Upper lobe of right lung (tissue), 1 donor: ENCODE measurements around the gene LHB. TPM values are rescaled to one million over a fixed set of nuclear protein-coding genes. Genes with fewer than 3 reads are reported as not detected.

Experiments
- ATAC-seq: fragments of 200-7000 bp; cut with Tn5 transposase; one replicate; pipeline ENCODE4 v1.9.1; 2020; ENCODE audit warnings: mild to moderate bottlenecking, moderate library complexity
- DNase-seq: peaks from one replicate; pipeline ENCODE4 v3.0.0-alpha.2; 2020
- H3K27ac ChIP-seq: fragments of 200-600 bp; one replicate; pipeline ENCODE4 v1.8.0; 2022
- H3K27me3 ChIP-seq: fragments of 200-600 bp; one replicate; pipeline ENCODE4 v1.8.0; 2022; ENCODE audit warnings: mild to moderate bottlenecking
- H3K36me3 ChIP-seq: fragments of 200-600 bp; one replicate; pipeline ENCODE4 v1.8.0; 2022
- H3K4me1 ChIP-seq: fragments of 200-600 bp; one replicate; pipeline ENCODE4 v1.8.0; 2022
- H3K4me3 ChIP-seq: fragments of 200-600 bp; one replicate; pipeline ENCODE4 v1.8.0; 2022; ENCODE audit warnings: mild to moderate bottlenecking
- H3K9me3 ChIP-seq: fragments of 200-600 bp; one replicate; pipeline ENCODE4 v1.8.0; 2022
- intact Hi-C: fragments of 100-400 bp; cut with DNase I; formaldehyde crosslinking; loops from one replicate; pipeline ENCODE4 v1.11.0; 2022
- total RNA-seq: library from RNA; stranded (reverse); fragmentation: NEBNext Ultra II Directional; extraction: Animal tissue kit (Norgen Biotek cat#: 25700); gene quantifications from one replicate; pipeline ENCODE4 v1.2.1, GENCODE V29; 2021
- TF ChIP-seq, protein P1 (sequence below): fragments of 200-600 bp; IDR thresholded peaks from one replicate; pipeline ENCODE4 v1.8.0; 2022; ENCODE audit warnings: antibody characterized with exemption
- donor health status: DM: no; HTN: yes; CAD: no; lungs with severe emphysema.

LHB gene
- total RNA-seq, 1 donor from 2014 or later: not detected

DNA sequence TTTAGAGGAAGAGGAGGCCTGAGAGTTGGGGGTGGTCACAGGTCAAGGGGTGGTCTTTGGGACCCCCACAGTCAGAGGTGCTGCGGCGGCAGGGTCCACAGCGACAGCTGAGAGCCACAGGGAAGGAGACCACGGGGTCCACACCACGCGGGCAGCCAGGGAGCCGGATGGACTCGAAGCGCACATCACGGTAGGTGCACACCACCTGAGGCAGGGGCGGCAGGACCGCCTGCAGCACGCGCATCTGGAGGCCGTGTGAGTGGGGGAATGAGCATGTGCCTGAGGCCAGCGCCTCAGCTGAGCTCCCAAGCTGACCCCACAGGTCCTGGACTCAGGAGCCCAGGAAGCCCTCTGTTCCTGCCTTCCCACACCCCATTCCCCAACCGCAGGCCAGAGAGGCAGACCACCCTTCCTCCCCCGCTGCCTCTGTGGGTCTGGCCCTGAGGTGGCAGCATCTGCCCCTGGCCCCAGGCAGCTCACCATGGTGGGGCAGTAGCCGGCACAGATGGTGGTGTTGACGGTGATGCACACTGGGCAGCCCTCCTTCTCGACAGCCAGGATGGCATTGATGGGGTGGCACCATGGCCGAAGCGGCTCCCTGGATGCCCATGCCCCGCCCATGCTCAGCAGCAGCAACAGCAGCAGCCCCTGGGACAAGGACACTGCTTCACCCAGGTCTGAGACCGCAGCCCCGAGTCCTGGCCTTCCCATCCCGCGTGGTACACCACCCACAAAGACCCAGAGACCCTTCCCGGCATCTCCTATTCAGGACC lies 638 bp downstream of the LHB start:
- H3K27ac ChIP-seq: no peak overlapping the region
- H3K27me3 ChIP-seq: no peaks in the 10 kb centered on the region
- no peak for DNase-seq
- H3K9me3 ChIP-seq: no peaks in the 10 kb centered on the region
- TF ChIP-seq, protein P1, sequence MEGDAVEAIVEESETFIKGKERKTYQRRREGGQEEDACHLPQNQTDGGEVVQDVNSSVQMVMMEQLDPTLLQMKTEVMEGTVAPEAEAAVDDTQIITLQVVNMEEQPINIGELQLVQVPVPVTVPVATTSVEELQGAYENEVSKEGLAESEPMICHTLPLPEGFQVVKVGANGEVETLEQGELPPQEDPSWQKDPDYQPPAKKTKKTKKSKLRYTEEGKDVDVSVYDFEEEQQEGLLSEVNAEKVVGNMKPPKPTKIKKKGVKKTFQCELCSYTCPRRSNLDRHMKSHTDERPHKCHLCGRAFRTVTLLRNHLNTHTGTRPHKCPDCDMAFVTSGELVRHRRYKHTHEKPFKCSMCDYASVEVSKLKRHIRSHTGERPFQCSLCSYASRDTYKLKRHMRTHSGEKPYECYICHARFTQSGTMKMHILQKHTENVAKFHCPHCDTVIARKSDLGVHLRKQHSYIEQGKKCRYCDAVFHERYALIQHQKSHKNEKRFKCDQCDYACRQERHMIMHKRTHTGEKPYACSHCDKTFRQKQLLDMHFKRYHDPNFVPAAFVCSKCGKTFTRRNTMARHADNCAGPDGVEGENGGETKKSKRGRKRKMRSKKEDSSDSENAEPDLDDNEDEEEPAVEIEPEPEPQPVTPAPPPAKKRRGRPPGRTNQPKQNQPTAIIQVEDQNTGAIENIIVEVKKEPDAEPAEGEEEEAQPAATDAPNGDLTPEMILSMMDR: no peak
- peaks cover 17% of the 10 kb centered on the region for H3K36me3 ChIP-seq
- H3K4me3 ChIP-seq: no peak overlapping the region
- intact Hi-C loops: no loop called here
- H3K4me1 ChIP-seq: peaks cover 26% of the 10 kb centered on the region
- ATAC-seq: no peak

DNA sequence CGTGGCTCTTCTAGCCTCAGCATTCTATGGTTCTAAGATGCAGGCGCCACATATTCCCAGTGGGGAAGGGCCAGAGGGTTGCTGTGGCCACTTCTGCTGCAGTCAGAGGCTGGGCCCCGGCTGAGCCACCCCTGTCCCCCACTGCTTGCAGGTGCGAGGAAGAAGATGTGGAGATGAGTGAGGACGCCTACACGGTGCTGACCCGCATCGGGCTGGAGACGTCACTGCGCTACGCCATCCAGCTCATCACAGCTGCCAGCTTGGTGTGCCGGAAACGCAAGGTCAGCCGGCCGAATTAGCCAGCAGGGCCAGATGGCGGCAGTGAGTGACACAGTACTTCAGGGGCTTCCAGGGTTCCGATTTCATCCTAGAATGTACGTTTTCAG lies 2.0 kb downstream of the LHB start:
- H3K27ac ChIP-seq: no peak overlapping the region
- no peaks in the 10 kb centered on the region for H3K27me3 ChIP-seq
- H3K4me3 ChIP-seq: no peak overlapping the region
- H3K9me3 ChIP-seq: no peaks in the 10 kb centered on the region
- intact Hi-C loops: no loop called here
- DNase-seq: no peak
- H3K4me1 ChIP-seq: peaks cover 26% of the 10 kb centered on the region
- TF ChIP-seq, protein P1: no peak
- ATAC-seq: no peak
- H3K36me3 ChIP-seq: peaks cover 28% of the 10 kb centered on the region

DNA sequence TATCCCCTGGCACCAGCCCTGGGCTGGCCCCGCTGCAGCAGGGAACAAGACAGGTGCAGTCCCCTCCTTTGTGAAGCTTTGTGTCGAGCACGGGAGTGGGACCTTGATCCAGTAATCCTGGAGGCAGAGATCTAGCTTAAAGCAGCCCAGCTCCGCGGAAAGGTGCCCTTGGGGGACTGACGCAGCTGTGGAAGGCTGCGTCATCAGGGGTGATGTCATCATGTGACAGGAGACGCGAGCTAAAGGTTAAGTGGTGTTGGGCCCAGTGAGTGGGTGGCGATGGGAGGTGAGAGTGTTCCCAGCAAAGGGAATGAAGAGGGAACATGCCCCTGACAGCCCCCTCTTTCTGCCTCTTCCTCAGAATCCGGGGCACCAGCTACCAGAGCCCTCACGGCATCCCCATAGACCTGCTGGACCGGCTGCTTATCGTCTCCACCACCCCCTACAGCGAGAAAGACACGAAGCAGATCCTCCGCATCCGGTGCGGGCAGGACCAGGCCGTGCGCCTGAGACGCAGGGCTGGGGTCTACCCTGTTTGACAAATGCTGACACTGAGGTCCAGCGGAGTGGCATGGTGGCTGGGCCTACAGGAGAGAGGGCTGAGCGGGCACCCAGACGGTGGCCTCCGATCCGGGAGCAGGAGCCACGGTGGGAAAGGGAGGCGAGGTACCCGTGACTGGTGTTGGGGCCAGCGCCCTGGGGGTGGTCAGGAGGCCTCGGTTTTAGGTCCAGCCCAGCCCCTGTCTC lies 2.6 kb downstream of the LHB start:
- H3K27me3 ChIP-seq: no peaks in the 10 kb centered on the region
- intact Hi-C loops: no loop called here
- H3K27ac ChIP-seq: no peak overlapping the region
- TF ChIP-seq, protein P1: no peak
- DNase-seq: no peak
- H3K4me1 ChIP-seq: peaks cover 21% of the 10 kb centered on the region
- no peak for ATAC-seq
- no peak overlapping the region for H3K4me3 ChIP-seq
- no peaks in the 10 kb centered on the region for H3K9me3 ChIP-seq
- H3K36me3 ChIP-seq: peaks cover 33% of the 10 kb centered on the region

DNA sequence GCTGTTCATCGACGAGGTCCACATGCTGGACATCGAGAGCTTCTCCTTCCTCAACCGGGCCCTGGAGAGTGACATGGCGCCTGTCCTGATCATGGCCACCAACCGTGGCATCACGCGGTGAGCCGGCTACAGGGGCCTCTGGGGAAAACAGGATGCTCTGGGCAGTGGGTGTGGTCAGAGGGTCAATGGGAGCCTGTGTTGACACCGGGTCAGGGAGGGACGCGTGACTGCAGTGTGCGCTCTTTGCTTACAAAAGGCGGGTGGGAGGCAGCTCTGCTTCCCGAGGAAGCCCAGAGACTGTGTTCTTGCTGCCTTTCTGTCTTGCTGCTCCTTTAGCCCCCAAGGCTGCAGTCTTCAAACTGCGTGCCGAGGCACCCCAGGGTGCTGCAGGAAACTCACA lies 5.7 kb downstream of the LHB start:
- Histone ChIP-seq H3K36me3 (peaks cover 54% of the 10 kb centered on the region), H3K4me1 (no peaks in the 10 kb centered on the region)
- intact Hi-C loops: no loop called here

DNA sequence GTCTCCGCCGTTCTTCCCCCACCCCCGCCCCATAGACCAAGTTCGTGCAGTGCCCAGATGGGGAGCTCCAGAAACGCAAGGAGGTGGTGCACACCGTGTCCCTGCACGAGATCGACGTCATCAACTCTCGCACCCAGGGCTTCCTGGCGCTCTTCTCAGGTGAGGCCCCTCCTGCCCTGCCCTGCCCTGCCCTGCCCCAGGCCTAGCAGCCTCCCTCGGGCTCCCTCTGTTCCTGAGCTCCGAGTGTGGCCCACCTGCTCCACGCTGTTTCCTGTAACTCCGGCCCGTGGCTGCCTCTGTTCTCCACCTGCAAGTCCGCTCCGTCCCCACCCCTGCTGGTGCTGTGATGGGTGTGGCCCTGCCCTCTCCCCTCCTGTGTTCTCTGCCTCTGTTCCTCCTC lies 6.4 kb downstream of the LHB start:
- intact Hi-C loops: no loop called here
- TF ChIP-seq, protein P1: no peak
- Histone ChIP-seq H3K9me3 (no peaks in the 10 kb centered on the region), H3K4me3 (no peak overlapping the region), H3K4me1 (no peaks in the 10 kb centered on the region), H3K27ac (no peak overlapping the region), H3K36me3 (peaks cover 59% of the 10 kb centered on the region), H3K27me3 (no peaks in the 10 kb centered on the region)
- no peak for DNase-seq
- no peak for ATAC-seq

More for the DNA sequence above, 5.7 kb downstream of the LHB start:
- H3K9me3 ChIP-seq: no peaks in the 10 kb centered on the region
- TF ChIP-seq, protein P1: no peak
- no peak overlapping the region for H3K27ac ChIP-seq
- no peak for ATAC-seq
- no peak for DNase-seq
- H3K27me3 ChIP-seq: no peaks in the 10 kb centered on the region
- no peak overlapping the region for H3K4me3 ChIP-seq
